HFFc6 (cell line): ENCODE results near the gene CA14. TPM values are rescaled to one million over a fixed set of nuclear protein-coding genes. Genes with fewer than 3 reads are reported as not detected.

ENCODE experiments used
- DNase-seq: peaks from one replicate; pipeline ENCODE4 v3.0.0-alpha.2; 2018
- H3K27ac Mint-ChIP-seq: 2 replicates; pipeline ENCODE4 v1.8.0; 2020; ENCODE audit warnings: mild to moderate bottlenecking, mixed read lengths
- H3K27me3 Mint-ChIP-seq: 2 replicates; pipeline ENCODE4 v1.8.0; 2021; ENCODE audit warnings: mild to moderate bottlenecking, moderate library complexity, mixed read lengths; ENCODE audit not compliant: insufficient read depth
- H3K36me3 Mint-ChIP-seq: 2 replicates; pipeline ENCODE4 v1.8.0; 2021; ENCODE audit warnings: low read depth, mixed read lengths
- H3K4me1 Mint-ChIP-seq: 2 replicates; pipeline ENCODE4 v1.8.0; 2020; ENCODE audit warnings: low read depth, mixed read lengths
- H3K4me3 Mint-ChIP-seq: 2 replicates; pipeline ENCODE4 v1.8.0; 2020; ENCODE audit warnings: mild to moderate bottlenecking, moderate library complexity, mixed read lengths
- H3K9me3 Mint-ChIP-seq: 2 replicates; pipeline ENCODE4 v1.8.0; 2020; ENCODE audit warnings: mild to moderate bottlenecking, mixed read lengths
- total RNA-seq, 6 experiments: library from RNA; stranded (reverse); fragmentation: NEBNext Ultra II Directional; extraction: Animal tissue kit (Norgen Biotek cat#: 25700); gene quantifications; 2 replicates in 1 of 6; 3 replicates in 5 of 6; pipeline ENCODE4 v1.2.3, GENCODE V29; 2021
- TF ChIP-seq, protein P1 (sequence below): fragments of 200-600 bp; sonication (generic); IDR thresholded peaks from 2 replicates; pipeline ENCODE4 v1.5.0; 2021; ENCODE audit warnings: antibody characterized with exemption, mild to moderate bottlenecking

CA14 gene
- total RNA-seq, 6 experiments from 2014 or later, result not detected

DNA sequence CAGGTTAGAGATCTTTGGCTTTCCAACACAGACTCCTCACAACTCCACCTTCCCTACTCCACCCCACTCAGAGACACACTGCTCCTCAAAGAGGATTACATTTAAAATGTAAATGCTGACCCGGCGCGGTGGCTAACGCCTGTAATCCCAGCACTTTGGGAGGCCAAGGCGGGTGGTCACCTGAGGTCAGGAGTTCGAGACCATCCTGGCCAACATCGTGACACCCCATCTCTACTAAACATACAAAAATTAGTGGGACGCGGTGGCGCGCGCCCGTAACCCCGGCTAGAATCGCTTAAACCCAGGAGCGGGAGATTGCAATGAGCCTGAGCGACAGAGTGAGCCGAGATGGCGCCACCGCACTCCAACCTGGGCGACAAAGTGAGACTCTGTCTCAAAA lies 19.8 kb upstream of the CA14 start:
- Mint-ChIP-seq H3K9me3 (no peaks in the 10 kb centered on the region), H3K4me3 (no peak overlapping the region), H3K4me1 (peaks cover 14% of the 10 kb centered on the region), H3K36me3 (no peaks in the 10 kb centered on the region), H3K27ac (no peak overlapping the region), H3K27me3 (peaks cover 3% of the 10 kb centered on the region)
- TF ChIP-seq, protein P1, sequence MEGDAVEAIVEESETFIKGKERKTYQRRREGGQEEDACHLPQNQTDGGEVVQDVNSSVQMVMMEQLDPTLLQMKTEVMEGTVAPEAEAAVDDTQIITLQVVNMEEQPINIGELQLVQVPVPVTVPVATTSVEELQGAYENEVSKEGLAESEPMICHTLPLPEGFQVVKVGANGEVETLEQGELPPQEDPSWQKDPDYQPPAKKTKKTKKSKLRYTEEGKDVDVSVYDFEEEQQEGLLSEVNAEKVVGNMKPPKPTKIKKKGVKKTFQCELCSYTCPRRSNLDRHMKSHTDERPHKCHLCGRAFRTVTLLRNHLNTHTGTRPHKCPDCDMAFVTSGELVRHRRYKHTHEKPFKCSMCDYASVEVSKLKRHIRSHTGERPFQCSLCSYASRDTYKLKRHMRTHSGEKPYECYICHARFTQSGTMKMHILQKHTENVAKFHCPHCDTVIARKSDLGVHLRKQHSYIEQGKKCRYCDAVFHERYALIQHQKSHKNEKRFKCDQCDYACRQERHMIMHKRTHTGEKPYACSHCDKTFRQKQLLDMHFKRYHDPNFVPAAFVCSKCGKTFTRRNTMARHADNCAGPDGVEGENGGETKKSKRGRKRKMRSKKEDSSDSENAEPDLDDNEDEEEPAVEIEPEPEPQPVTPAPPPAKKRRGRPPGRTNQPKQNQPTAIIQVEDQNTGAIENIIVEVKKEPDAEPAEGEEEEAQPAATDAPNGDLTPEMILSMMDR, result no peak
- DNase-seq, result no peak

DNA sequence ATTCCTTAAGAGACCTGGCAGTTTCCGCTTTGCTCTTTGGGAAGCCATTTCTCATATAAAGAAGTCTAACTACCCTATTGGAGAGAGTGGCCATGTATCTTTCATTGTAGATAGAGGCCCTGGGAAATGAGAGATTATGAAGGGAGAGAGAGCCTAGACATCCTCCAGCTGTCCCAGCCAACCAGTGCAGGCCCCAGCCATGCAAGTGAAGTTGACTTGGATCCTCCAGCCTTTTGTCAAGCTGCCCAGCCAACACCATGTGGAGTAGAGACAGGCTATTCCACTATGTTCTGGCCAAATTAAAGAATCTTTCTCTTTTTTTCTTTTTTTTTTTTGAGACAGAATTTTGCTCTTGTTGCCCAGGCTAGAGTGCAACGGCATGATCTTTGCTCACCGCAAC lies 14.6 kb upstream of the CA14 start:
- H3K4me3 Mint-ChIP-seq, result no peak overlapping the region
- no peak overlapping the region for H3K27ac Mint-ChIP-seq
- no peaks in the 10 kb centered on the region for H3K4me1 Mint-ChIP-seq
- H3K36me3 Mint-ChIP-seq, result no peaks in the 10 kb centered on the region
- peaks cover 3% of the 10 kb centered on the region; the same call in 1 of the 2 replicates for H3K27me3 Mint-ChIP-seq
- no peak for DNase-seq
- TF ChIP-seq, protein P1, result no peak
- H3K9me3 Mint-ChIP-seq, result no peaks in the 10 kb centered on the region

DNA sequence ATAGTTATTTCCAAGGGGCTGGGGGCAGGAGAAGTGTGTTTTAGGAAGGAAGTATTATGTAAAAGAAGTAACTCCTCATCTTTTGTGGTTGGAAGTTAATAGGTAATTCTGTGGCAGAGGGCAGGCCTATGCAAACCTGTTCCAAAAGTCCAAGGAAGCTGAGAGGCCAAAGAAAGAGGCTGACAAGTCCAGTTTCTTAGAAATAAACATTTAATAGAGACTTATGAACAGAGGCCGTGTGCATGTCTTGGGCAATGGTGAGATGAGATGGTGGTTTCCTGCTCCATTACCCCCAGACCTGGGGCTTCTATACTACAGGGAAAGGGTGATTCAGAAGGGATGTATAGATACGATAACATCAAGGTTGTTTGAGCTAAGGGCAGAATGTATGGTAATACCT lies 7.6 kb upstream of the CA14 start:
- Mint-ChIP-seq H3K36me3 (no peaks in the 10 kb centered on the region), H3K4me3 (no peak overlapping the region), H3K4me1 (no peaks in the 10 kb centered on the region), H3K9me3 (no peaks in the 10 kb centered on the region), H3K27ac (no peak overlapping the region), H3K27me3 (peaks cover 5% of the 10 kb centered on the region)
- TF ChIP-seq, protein P1, result no peak
- no peak for DNase-seq

DNA sequence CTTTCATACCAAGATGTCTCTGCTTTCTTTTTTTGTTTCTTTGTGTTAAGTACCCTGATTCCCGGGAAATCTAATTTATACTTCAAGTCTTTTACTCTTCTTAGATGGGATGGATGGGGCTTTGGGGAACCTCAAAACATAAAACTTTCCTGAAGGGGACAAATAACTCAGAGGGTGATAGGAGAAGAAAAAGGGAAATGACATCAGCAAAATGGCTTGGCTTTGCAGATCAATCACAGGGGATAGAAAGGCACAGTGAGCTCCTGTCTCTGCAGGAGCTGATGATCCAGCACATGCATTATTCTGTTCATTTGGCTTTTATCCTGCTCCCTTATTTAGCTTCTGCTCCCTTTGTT lies 1.4 kb upstream of the CA14 start:
- H3K4me1 Mint-ChIP-seq, result peaks cover 37% of the 10 kb centered on the region
- peaks cover 21% of the 10 kb centered on the region for H3K27me3 Mint-ChIP-seq
- H3K4me3 Mint-ChIP-seq, result peak overlapping the region; percentile 79
- H3K9me3 Mint-ChIP-seq, result no peaks in the 10 kb centered on the region
- DNase-seq, result peak; percentile 8
- TF ChIP-seq, protein P1, result peak; percentile 33
- no peaks in the 10 kb centered on the region for H3K36me3 Mint-ChIP-seq
- H3K27ac Mint-ChIP-seq, result peak overlapping the region; percentile 78

DNA sequence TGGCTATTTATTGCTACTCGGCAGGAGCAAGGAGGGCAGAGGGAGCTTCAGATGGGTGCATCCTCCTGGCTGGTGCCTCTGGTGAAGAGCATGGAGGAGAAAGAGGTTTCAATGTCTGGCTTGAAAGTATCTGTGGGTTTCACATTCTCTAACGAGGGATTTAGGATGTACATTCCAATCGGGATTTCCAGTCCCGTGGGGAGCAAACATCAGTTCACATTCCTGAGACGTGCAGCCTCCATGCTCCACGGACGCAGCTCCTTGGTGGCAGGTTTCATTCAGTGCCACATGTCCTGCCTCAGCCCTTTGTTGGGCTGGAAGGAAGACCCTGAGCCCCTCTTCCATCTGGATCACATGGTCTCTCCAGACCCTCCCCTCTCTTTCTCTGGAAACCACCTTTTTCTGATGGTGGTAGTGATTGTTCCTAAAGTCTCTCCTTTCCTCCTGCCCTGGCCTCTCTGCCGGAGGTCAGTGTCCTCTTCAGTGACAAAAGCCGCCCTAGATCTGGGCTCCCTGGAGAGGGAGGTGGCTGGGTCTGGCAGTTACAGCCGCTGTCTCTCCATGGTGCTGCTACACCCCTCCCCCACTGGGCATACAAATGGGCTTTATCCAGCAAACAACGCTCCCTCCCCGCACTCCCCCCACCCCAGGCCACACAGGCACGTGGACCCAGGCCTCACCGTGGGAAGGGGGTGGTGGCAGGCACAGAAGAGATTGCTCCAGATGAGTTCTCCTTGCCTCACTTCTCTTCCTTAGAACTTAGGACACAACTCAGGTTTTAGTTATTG lies 826 bp upstream of the CA14 start:
- H3K4me1 Mint-ChIP-seq, result peaks cover 37% of the 10 kb centered on the region
- H3K36me3 Mint-ChIP-seq, result no peaks in the 10 kb centered on the region
- peaks cover 21% of the 10 kb centered on the region for H3K27me3 Mint-ChIP-seq
- no peak for DNase-seq
- peak overlapping the region; percentile 79 for H3K4me3 Mint-ChIP-seq
- H3K9me3 Mint-ChIP-seq, result no peaks in the 10 kb centered on the region
- H3K27ac Mint-ChIP-seq, result peak overlapping the region; percentile 78
- TF ChIP-seq, protein P1, result no peak
